Gastroesophageal sphincter (tissue), 3 donors: ENCODE results near the gene GLI3.

Experiments used
- POLR2A ChIP-seq, 2 donors: fragments of 450-650 bp; IDR thresholded peaks; one replicate each; pipeline ENCODE4 v1.6.1; 2017; ENCODE audit warnings: antibody characterized with exemption in 2 of 2, mild to moderate bottlenecking in 2 of 2, moderate library complexity in 1 of 2
- TF ChIP-seq, protein P1 (sequence below), 4 experiments: fragments of 200-600 bp in 2 of 4; fragments of 450-650 bp in 2 of 4; sonication (generic) in 1 of 4; IDR thresholded peaks; one replicate each; pipeline ENCODE4 v1.5.1; 2017 to 2019; ENCODE audit warnings: antibody characterized with exemption in 4 of 4, mild to moderate bottlenecking in 2 of 4, moderate library complexity in 2 of 4

DNA sequence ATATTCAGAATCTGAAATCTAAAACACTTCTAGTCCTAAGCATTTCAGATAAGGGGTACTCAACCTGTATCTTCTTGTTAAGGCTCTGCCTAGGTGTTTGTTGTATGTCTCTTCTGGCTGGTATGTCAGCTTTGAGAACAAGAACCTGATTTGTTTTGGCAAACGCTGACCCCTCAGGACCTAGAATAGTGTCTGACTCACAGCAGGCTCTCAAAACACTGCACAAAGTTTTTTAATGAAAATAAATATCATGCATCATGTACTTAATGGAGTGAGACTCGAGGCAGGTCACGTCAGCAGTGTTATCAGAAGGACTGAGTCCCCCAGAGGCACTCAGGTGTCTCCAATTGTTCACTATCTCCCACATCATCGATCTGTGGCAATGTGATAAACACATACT lies 99.1 kb downstream of the GLI3 start:
- TF ChIP-seq POLR2A (IDR thresholded peaks at IDR 0.05), result no peak
- TF ChIP-seq, protein P1, sequence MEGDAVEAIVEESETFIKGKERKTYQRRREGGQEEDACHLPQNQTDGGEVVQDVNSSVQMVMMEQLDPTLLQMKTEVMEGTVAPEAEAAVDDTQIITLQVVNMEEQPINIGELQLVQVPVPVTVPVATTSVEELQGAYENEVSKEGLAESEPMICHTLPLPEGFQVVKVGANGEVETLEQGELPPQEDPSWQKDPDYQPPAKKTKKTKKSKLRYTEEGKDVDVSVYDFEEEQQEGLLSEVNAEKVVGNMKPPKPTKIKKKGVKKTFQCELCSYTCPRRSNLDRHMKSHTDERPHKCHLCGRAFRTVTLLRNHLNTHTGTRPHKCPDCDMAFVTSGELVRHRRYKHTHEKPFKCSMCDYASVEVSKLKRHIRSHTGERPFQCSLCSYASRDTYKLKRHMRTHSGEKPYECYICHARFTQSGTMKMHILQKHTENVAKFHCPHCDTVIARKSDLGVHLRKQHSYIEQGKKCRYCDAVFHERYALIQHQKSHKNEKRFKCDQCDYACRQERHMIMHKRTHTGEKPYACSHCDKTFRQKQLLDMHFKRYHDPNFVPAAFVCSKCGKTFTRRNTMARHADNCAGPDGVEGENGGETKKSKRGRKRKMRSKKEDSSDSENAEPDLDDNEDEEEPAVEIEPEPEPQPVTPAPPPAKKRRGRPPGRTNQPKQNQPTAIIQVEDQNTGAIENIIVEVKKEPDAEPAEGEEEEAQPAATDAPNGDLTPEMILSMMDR (IDR thresholded peaks at IDR 0.05), result no peak
